Tibial nerve (tissue), 3 donors: ENCODE measurements around the gene MRPL27.

Experiments used
- POLR2A ChIP-seq, 2 donors: fragments of 450-650 bp; IDR thresholded peaks; one replicate each; pipeline ENCODE4 v1.6.1; 2017; ENCODE audit warnings: antibody characterized with exemption in 2 of 2, mild to moderate bottlenecking in 2 of 2, moderate library complexity in 2 of 2
- TF ChIP-seq, protein P1 (sequence below), 5 experiments: fragments of 200-600 bp in 3 of 5; fragments of 450-650 bp in 2 of 5; sonication (generic) in 3 of 5; IDR thresholded peaks; one replicate each; pipeline ENCODE4 v1.5.1; 2016 to 2019; ENCODE audit warnings: antibody characterized with exemption in 5 of 5, mild to moderate bottlenecking in 3 of 5, moderate library complexity in 2 of 5

DNA sequence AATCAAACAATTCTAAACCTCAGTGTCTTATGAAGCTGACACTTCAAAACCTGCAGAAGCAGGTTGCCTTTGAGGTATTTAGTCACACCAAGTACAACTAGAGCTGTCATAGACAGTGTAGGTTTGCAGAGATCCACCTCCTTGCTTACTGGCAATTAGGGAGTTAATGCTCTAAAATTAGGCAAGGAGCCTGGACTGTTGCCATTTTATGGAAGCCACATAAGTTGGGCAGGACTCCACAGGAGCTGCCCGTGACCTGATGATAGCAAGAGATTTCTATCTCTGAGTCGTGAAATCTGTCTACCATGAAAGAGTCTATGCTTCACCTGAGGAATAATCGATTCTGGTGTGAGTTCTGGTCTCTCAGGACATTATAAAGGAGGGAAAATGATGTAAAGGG is 8.9 kb upstream of the MRPL27 start:
- TF ChIP-seq, protein P1, sequence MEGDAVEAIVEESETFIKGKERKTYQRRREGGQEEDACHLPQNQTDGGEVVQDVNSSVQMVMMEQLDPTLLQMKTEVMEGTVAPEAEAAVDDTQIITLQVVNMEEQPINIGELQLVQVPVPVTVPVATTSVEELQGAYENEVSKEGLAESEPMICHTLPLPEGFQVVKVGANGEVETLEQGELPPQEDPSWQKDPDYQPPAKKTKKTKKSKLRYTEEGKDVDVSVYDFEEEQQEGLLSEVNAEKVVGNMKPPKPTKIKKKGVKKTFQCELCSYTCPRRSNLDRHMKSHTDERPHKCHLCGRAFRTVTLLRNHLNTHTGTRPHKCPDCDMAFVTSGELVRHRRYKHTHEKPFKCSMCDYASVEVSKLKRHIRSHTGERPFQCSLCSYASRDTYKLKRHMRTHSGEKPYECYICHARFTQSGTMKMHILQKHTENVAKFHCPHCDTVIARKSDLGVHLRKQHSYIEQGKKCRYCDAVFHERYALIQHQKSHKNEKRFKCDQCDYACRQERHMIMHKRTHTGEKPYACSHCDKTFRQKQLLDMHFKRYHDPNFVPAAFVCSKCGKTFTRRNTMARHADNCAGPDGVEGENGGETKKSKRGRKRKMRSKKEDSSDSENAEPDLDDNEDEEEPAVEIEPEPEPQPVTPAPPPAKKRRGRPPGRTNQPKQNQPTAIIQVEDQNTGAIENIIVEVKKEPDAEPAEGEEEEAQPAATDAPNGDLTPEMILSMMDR (IDR thresholded peaks at IDR 0.05) = no peak
- TF ChIP-seq POLR2A (IDR thresholded peaks at IDR 0.05) = no peak
